ENCODE data around the gene DCAF11. TPM values are rescaled to one million over a fixed set of nuclear protein-coding genes. Genes with fewer than 3 reads are reported as not detected.

DCAF11 gene
- total RNA-seq, 1 donor from 2014 or later = 30.7 TPM

GRCh38 chr14:24079491-24080141 lies 35.0 kb upstream of the DCAF11 start:
- peaks cover 8% of the 10 kb centered on the region for H3K4me1 Mint-ChIP-seq (ENCODE audit: low read depth)
- H3K36me3 Mint-ChIP-seq (ENCODE audit: low read depth) = no peaks in the 10 kb centered on the region
- H3K9me3 Mint-ChIP-seq (ENCODE audit: low read depth) = no peaks in the 10 kb centered on the region
- no peak for DNase-seq (ENCODE audit: low spot score)
- H3K27me3 Mint-ChIP-seq (ENCODE audit: low read depth) = peaks cover 36% of the 10 kb centered on the region
- H3K27ac Mint-ChIP-seq (ENCODE audit: unreplicated experiment) = no peak overlapping the region
- TF ChIP-seq, protein P1, sequence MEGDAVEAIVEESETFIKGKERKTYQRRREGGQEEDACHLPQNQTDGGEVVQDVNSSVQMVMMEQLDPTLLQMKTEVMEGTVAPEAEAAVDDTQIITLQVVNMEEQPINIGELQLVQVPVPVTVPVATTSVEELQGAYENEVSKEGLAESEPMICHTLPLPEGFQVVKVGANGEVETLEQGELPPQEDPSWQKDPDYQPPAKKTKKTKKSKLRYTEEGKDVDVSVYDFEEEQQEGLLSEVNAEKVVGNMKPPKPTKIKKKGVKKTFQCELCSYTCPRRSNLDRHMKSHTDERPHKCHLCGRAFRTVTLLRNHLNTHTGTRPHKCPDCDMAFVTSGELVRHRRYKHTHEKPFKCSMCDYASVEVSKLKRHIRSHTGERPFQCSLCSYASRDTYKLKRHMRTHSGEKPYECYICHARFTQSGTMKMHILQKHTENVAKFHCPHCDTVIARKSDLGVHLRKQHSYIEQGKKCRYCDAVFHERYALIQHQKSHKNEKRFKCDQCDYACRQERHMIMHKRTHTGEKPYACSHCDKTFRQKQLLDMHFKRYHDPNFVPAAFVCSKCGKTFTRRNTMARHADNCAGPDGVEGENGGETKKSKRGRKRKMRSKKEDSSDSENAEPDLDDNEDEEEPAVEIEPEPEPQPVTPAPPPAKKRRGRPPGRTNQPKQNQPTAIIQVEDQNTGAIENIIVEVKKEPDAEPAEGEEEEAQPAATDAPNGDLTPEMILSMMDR (IDR thresholded peaks at IDR 0.05) = no peak
- no peak overlapping the region for H3K4me3 Mint-ChIP-seq (ENCODE audit: unreplicated experiment)

GRCh38 chr14:24080142-24080530 lies 34.4 kb upstream of the DCAF11 start:
- TF ChIP-seq, protein P1 (IDR thresholded peaks at IDR 0.05) = no peak
- Mint-ChIP-seq H3K9me3 (ENCODE audit: low read depth) (no peaks in the 10 kb centered on the region), H3K4me1 (ENCODE audit: low read depth) (peaks cover 8% of the 10 kb centered on the region), H3K27me3 (ENCODE audit: low read depth) (peaks cover 32% of the 10 kb centered on the region), H3K4me3 (ENCODE audit: unreplicated experiment) (peak overlapping the region; percentile 68), H3K36me3 (ENCODE audit: low read depth) (no peaks in the 10 kb centered on the region), H3K27ac (ENCODE audit: unreplicated experiment) (no peak overlapping the region)
- DNase-seq (ENCODE audit: low spot score) = no peak

GRCh38 chr14:24080888-24081738 lies 33.5 kb upstream of the DCAF11 start:
- Mint-ChIP-seq H3K9me3 (ENCODE audit: low read depth) (no peaks in the 10 kb centered on the region), H3K4me3 (ENCODE audit: unreplicated experiment) (peak overlapping the region; percentile 70), H3K27me3 (ENCODE audit: low read depth) (peaks cover 30% of the 10 kb centered on the region), H3K4me1 (ENCODE audit: low read depth) (peaks cover 8% of the 10 kb centered on the region), H3K27ac (ENCODE audit: unreplicated experiment) (no peak overlapping the region), H3K36me3 (ENCODE audit: low read depth) (no peaks in the 10 kb centered on the region)
- no peak for DNase-seq (ENCODE audit: low spot score)
- TF ChIP-seq, protein P1 (IDR thresholded peaks at IDR 0.05) = no peak

GRCh38 chr14:24081739-24082211 lies 32.8 kb upstream of the DCAF11 start:
- no peak overlapping the region for H3K27ac Mint-ChIP-seq (ENCODE audit: unreplicated experiment)
- H3K9me3 Mint-ChIP-seq (ENCODE audit: low read depth) = no peaks in the 10 kb centered on the region
- no peak for DNase-seq (ENCODE audit: low spot score)
- peaks cover 8% of the 10 kb centered on the region for H3K4me1 Mint-ChIP-seq (ENCODE audit: low read depth)
- peak overlapping the region; percentile 70 for H3K4me3 Mint-ChIP-seq (ENCODE audit: unreplicated experiment)
- TF ChIP-seq, protein P1 (IDR thresholded peaks at IDR 0.05) = no peak
- peaks cover 30% of the 10 kb centered on the region for H3K27me3 Mint-ChIP-seq (ENCODE audit: low read depth)
- no peaks in the 10 kb centered on the region for H3K36me3 Mint-ChIP-seq (ENCODE audit: low read depth)

DNA sequence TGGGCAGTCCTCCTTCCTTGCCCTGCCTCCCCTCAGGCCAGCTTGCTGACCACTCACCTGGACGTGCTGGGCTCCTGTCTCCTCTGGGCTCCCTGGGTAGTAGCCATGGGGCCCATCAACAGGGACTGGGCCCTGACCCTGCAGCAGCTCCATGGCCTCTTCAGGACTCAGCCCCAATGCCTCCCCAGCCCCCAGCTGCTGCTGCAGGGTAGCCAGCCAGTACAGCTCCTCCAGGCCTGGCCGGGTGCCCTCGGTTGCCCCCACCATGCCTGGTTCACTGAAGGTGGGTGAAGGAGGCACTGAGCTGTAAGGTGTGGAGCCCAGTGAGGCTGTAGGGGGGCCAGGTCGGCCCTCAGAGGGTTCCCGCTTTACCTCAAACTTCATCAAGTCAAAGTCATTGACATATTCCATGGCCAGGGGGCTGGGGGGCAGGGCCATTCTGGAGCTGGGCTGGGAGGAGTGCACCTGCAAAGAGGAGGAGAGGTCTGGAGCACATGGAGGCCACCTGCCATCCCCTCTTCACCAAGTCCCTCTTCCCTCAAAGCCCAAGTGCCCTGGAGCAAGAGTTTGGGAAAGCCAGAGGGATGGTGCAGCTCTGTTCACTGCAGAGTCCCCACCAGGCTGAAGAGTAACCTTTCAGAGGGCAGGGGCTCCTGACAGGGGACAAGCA lies 32.0 kb upstream of the DCAF11 start:
- DNase-seq (ENCODE audit: low spot score) = no peak
- no peaks in the 10 kb centered on the region for H3K9me3 Mint-ChIP-seq (ENCODE audit: low read depth)
- H3K27ac Mint-ChIP-seq (ENCODE audit: unreplicated experiment) = no peak overlapping the region
- H3K4me1 Mint-ChIP-seq (ENCODE audit: low read depth) = peaks cover 8% of the 10 kb centered on the region
- TF ChIP-seq, protein P1 (IDR thresholded peaks at IDR 0.05) = no peak
- peaks cover 34% of the 10 kb centered on the region for H3K27me3 Mint-ChIP-seq (ENCODE audit: low read depth)
- H3K4me3 Mint-ChIP-seq (ENCODE audit: unreplicated experiment) = peak overlapping the region; percentile 70
- no peaks in the 10 kb centered on the region for H3K36me3 Mint-ChIP-seq (ENCODE audit: low read depth)

All from chondrocyte (in vitro differentiated cells).